HepG2 (cell line): ENCODE data around the gene SYNGR2. TPM values are rescaled to one million over a fixed set of nuclear protein-coding genes. Genes with fewer than 3 reads are reported as not detected.

Source experiments
- ADNP ChIP-seq: sonication (generic); formaldehyde crosslinking; IDR thresholded peaks from 2 replicates; pipeline ENCODE4 v1.4.0; 2020; ENCODE audit warnings: missing genetic modification reagents
- ATF1 ChIP-seq: IDR thresholded peaks from 2 replicates; pipeline ENCODE4 v1.6.1; 2016; ENCODE audit warnings: mild to moderate bottlenecking, control low read depth
- CBX1 ChIP-seq: IDR thresholded peaks from one replicate; pipeline ENCODE4 v1.6.1; 2016; ENCODE audit warnings: antibody characterized with exemption, low read depth
- CBX5 ChIP-seq: sonication (generic); formaldehyde crosslinking; IDR thresholded peaks from 2 replicates; pipeline ENCODE4 v1.4.0; 2020; ENCODE audit warnings: missing genetic modification reagents, borderline replicate concordance
- CENPT ChIP-seq: sonication (generic); formaldehyde crosslinking; IDR thresholded peaks from 2 replicates; pipeline ENCODE4 v1.8.0; 2022; ENCODE audit warnings: low read depth, mild to moderate bottlenecking, moderate library complexity, missing genetic modification reagents
- DPF2 ChIP-seq: sonication (generic); formaldehyde crosslinking; IDR thresholded peaks from 2 replicates; pipeline ENCODE4 v1.4.0; 2020; ENCODE audit warnings: mild to moderate bottlenecking, low read depth, missing genetic modification reagents, borderline replicate concordance
- FOXA1 ChIP-seq, 2 experiments: fragments of 450-650 bp in 1 of 2; sonication (generic) in 1 of 2; formaldehyde crosslinking in 1 of 2; IDR thresholded peaks; 2 replicates each; pipeline versions ENCODE4 v1.4.0 to v1.6.1; 2016 to 2020; ENCODE audit warnings: missing genetic modification reagents in 1 of 2
- HNRNPK ChIP-seq: fragments of 200-400 bp; formaldehyde crosslinking; IDR thresholded peaks from 2 replicates; pipeline ENCODE4 v1.6.1; 2018; ENCODE audit warnings: low read length, low read depth, moderate library complexity, mild to moderate bottlenecking; ENCODE audit not compliant: poor library complexity, severe bottlenecking
- HNRNPLL ChIP-seq: fragments of 200-400 bp; formaldehyde crosslinking; IDR thresholded peaks from 2 replicates; pipeline ENCODE4 v1.6.1; 2017; ENCODE audit warnings: mild to moderate bottlenecking, low read depth, low read length; ENCODE audit not compliant: poor library complexity, severe bottlenecking
- JUN ChIP-seq: sonication (generic); formaldehyde crosslinking; IDR thresholded peaks from 2 replicates; pipeline ENCODE4 v1.4.0; 2020; ENCODE audit warnings: mild to moderate bottlenecking, missing genetic modification reagents
- MEIS2 ChIP-seq: sonication (generic); formaldehyde crosslinking; IDR thresholded peaks from 2 replicates; pipeline ENCODE4 v1.9.0; 2021; ENCODE audit warnings: mild to moderate bottlenecking, missing genetic modification reagents
- NCOA2 ChIP-seq: sonication (generic); formaldehyde crosslinking; IDR thresholded peaks from 2 replicates; pipeline ENCODE4 v1.8.0; 2022; ENCODE audit warnings: inconsistent platforms
- RORA ChIP-seq: sonication (generic); formaldehyde crosslinking; IDR thresholded peaks from 2 replicates; pipeline ENCODE4 v1.5.0; 2020; ENCODE audit warnings: mild to moderate bottlenecking, missing genetic modification reagents, moderate library complexity
- SALL1 ChIP-seq: sonication (generic); formaldehyde crosslinking; IDR thresholded peaks from 2 replicates; pipeline ENCODE4 v1.8.0; 2022; ENCODE audit warnings: mild to moderate bottlenecking, missing genetic modification reagents
- SATB2 ChIP-seq: sonication (generic); formaldehyde crosslinking; IDR thresholded peaks from 2 replicates; pipeline ENCODE4 v1.5.0; 2020; ENCODE audit warnings: missing genetic modification reagents
- SCMH1 ChIP-seq: sonication (generic); formaldehyde crosslinking; IDR thresholded peaks from 2 replicates; pipeline ENCODE4 v1.9.0; 2021; ENCODE audit warnings: missing genetic modification reagents, mild to moderate bottlenecking, borderline replicate concordance
- SETDB1 ChIP-seq: sonication (generic); formaldehyde crosslinking; IDR thresholded peaks from 2 replicates; pipeline ENCODE4 v1.5.1; 2020; ENCODE audit warnings: missing genetic modification reagents, mild to moderate bottlenecking, borderline replicate concordance
- SP1 ChIP-seq, 2 experiments: fragments of 450-650 bp in 1 of 2; sonication (generic) in 1 of 2; formaldehyde crosslinking in 1 of 2; IDR thresholded peaks; 2 replicates each; pipeline versions ENCODE4 v1.4.0 to v1.6.1; 2016 to 2020; ENCODE audit warnings: missing genetic modification reagents in 1 of 2
- SRY ChIP-seq: sonication (generic); formaldehyde crosslinking; IDR thresholded peaks from 2 replicates; pipeline ENCODE4 v1.8.0; 2022; ENCODE audit warnings: mild to moderate bottlenecking, missing genetic modification reagents
- SSRP1 ChIP-seq: IDR thresholded peaks from 2 replicates; pipeline ENCODE4 v1.6.1; 2016; ENCODE audit warnings: control low read depth
- ZKSCAN1 ChIP-seq: fragments of 150-350 bp; IDR thresholded peaks from 2 replicates; pipeline ENCODE4 v1.6.1; 2014; ENCODE audit warnings: low read length
- ZSCAN31 ChIP-seq: sonication (generic); formaldehyde crosslinking; IDR thresholded peaks from 2 replicates; pipeline ENCODE4 v1.5.0; 2020; ENCODE audit warnings: low read depth, mild to moderate bottlenecking, missing genetic modification reagents
- polyA plus RNA-seq, 8 experiments: library from polyadenylated mRNA; depleted of rRNA in 3 of 8; stranded (reverse) in 7 of 8; unstranded in 1 of 8; fragments of >200 nt; fragmentation: Illumina TruSeq in 4 of 8; extraction: Trizol in 4 of 8; gene quantifications; 2 replicates each; pipeline versions ENCODE4 v1.2.1 to v1.2.3, GENCODE V29; 2011 to 2016; ENCODE audit warnings: low read depth in 4 of 8, missing spikeins in 1 of 8, mixed read lengths in 1 of 8; ENCODE audit not compliant: insufficient read depth in 1 of 8
- total RNA-seq, 5 experiments: library from RNA; depleted of rRNA; stranded (reverse); fragments of >200 nt; fragmentation: Illumina TruSeq; extraction: Trizol; gene quantifications; 2 replicates each; pipeline ENCODE4 v1.2.3, GENCODE V29; 2016; ENCODE audit warnings: low read depth in 1 of 5
- TF ChIP-seq, protein P1 (sequence below): sonication (generic); formaldehyde crosslinking; IDR thresholded peaks from 2 replicates; pipeline ENCODE4 v1.4.0; 2020; ENCODE audit warnings: missing genetic modification reagents
- TF ChIP-seq, protein P2 (sequence below): sonication (generic); formaldehyde crosslinking; IDR thresholded peaks from 2 replicates; pipeline ENCODE4 v1.9.0; 2021; ENCODE audit warnings: missing genetic modification reagents, mild to moderate bottlenecking, borderline replicate concordance
- TF ChIP-seq, protein P3 (sequence below): sonication (generic); formaldehyde crosslinking; IDR thresholded peaks from 2 replicates; pipeline ENCODE4 v1.5.0; 2020; ENCODE audit warnings: mild to moderate bottlenecking, missing genetic modification reagents

SYNGR2 gene
- total and polyA plus RNA-seq, 2 of the 13 experiments (the other 11 are each of a cell fraction or from before 2014, with no cell fraction given), result 46.7 to 170 TPM

DNA sequence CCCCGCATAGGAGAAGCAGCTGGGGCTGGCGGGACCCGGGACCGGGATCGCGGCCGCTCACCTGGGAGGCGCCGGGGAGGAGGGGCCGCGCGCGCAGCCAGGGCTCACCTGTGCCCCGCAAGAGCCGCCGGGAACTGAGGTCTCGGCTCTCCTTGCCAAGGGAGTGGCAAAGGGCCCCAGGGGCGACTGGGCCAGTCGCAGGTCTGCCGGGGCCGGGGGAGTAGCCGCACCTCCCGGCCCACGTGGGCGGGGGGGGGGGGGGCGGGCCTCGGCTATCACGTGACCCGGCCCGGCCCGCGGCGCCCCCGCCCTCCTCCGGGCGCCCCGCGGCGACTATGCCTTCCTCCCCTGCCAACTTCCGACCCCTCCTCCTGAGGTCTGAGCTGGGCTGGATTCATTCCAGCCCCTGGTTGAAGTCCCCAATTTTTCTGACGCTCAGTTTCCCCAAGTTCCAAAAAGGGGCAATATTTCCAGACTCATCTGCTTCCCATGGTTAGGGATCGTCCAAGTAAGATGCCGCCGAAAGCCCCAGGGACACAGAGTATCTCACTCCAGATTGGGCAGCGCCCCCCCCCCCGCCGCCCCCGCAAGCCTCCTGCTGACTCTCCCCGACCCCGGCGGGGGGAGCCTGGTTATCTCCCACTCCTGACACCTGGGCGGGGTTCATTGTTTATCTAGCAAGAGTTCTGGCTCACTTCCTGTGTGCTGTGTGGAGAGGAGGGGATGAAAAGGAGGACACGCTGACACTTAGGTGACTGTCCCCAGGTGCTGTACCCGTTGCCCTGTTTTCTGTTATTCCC, 39.6 kb upstream of the SYNGR2 start, which contains the start of gene TMC6 (continued):
- peak; percentile 51 for TF ChIP-seq CBX1
- 0 out of 2 replicates have a peak, but pooled peaks have one; percentile 10 for TF ChIP-seq NCOA2 (CRISPR knock-in tag)
- TF ChIP-seq JUN, result no peak
- no peak for TF ChIP-seq SP1 (IDR thresholded peaks at IDR 0.05)
- TF ChIP-seq SP1 (CRISPR knock-in tag; IDR thresholded peaks at IDR 0.05), result no peak
- TF ChIP-seq HNRNPK, result no peak
- no peak for TF ChIP-seq ADNP (CRISPR knock-in tag)
- no peak for TF ChIP-seq ZKSCAN1
- TF ChIP-seq SRY (CRISPR knock-in tag), result peak; percentile 55; the same call in 1 of the 2 replicates
- no peak for TF ChIP-seq SETDB1 (CRISPR knock-in tag)
- TF ChIP-seq, protein P1, sequence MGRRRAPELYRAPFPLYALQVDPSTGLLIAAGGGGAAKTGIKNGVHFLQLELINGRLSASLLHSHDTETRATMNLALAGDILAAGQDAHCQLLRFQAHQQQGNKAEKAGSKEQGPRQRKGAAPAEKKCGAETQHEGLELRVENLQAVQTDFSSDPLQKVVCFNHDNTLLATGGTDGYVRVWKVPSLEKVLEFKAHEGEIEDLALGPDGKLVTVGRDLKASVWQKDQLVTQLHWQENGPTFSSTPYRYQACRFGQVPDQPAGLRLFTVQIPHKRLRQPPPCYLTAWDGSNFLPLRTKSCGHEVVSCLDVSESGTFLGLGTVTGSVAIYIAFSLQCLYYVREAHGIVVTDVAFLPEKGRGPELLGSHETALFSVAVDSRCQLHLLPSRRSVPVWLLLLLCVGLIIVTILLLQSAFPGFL (CRISPR knock-in tag), result no peak
- peak; percentile 66; the same call in 1 of the 2 replicates for TF ChIP-seq ZSCAN31
- TF ChIP-seq HNRNPLL, result no peak
- no peak for TF ChIP-seq CENPT
- no peak for TF ChIP-seq DPF2 (CRISPR knock-in tag)
- 0 out of 2 replicates have a peak, but pooled peaks have one; percentile 46 for TF ChIP-seq SSRP1 (CRISPR knock-in tag)
- TF ChIP-seq, protein P2, sequence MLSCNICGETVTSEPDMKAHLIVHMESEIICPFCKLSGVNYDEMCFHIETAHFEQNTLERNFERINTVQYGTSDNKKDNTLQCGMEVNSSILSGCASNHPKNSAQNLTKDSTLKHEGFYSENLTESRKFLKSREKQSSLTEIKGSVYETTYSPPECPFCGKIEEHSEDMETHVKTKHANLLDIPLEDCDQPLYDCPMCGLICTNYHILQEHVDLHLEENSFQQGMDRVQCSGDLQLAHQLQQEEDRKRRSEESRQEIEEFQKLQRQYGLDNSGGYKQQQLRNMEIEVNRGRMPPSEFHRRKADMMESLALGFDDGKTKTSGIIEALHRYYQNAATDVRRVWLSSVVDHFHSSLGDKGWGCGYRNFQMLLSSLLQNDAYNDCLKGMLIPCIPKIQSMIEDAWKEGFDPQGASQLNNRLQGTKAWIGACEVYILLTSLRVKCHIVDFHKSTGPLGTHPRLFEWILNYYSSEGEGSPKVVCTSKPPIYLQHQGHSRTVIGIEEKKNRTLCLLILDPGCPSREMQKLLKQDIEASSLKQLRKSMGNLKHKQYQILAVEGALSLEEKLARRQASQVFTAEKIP, result no peak
- no peak for TF ChIP-seq SCMH1 (CRISPR knock-in tag)
- TF ChIP-seq SALL1, result peak; percentile 73
- peak; percentile 70 for TF ChIP-seq MEIS2 (CRISPR knock-in tag)
- TF ChIP-seq RORA, result no peak
- TF ChIP-seq CBX5 (CRISPR knock-in tag), result peak; percentile 22; the same call in 1 of the 2 replicates
- no peak for TF ChIP-seq ATF1 (CRISPR knock-in tag)
- no peak for TF ChIP-seq SATB2 (CRISPR knock-in tag)
- TF ChIP-seq FOXA1 (IDR thresholded peaks at IDR 0.05), result no peak
- peak; percentile 73 for TF ChIP-seq FOXA1 (CRISPR knock-in tag; IDR thresholded peaks at IDR 0.05)
- TF ChIP-seq, protein P3, sequence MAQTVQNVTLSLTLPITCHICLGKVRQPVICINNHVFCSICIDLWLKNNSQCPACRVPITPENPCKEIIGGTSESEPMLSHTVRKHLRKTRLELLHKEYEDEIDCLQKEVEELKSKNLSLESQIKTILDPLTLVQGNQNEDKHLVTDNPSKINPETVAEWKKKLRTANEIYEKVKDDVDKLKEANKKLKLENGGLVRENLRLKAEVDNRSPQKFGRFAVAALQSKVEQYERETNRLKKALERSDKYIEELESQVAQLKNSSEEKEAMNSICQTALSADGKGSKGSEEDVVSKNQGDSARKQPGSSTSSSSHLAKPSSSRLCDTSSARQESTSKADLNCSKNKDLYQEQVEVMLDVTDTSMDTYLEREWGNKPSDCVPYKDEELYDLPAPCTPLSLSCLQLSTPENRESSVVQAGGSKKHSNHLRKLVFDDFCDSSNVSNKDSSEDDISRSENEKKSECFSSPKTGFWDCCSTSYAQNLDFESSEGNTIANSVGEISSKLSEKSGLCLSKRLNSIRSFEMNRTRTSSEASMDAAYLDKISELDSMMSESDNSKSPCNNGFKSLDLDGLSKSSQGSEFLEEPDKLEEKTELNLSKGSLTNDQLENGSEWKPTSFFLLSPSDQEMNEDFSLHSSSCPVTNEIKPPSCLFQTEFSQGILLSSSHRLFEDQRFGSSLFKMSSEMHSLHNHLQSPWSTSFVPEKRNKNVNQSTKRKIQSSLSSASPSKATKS (CRISPR knock-in tag), result no peak
